ENCODE data around the gene STK26. TPM values are rescaled to one million over a fixed set of nuclear protein-coding genes. Genes with fewer than 3 reads are reported as not detected.
"Not testable (repeated sequence)": the region's sequence is repeated elsewhere in the genome, so short reads cannot be mapped to it uniquely, and the experiment has no call there.

The STK26 gene
- total RNA-seq, 4 donors from 2014 or later, result 11.6 to 15.9 (median 13.6) TPM

DNA sequence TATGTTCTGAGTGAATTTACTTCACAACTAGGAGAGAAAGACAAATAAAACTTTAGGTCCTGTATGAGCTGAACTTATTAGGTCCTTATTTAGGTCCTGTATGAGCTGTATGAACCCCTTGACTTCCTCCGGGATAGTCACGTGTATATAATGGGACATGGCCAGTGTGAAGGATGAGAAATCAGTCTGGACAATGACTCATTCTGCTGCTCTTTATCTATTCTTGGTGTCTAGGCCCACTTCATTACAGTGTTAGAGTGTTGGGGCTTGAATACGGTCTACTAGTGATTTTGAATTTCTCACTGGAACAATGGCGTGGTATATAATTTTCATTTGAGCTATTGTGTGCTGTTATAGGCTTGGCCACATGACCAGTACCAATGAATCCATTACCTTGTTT, 21.9 kb downstream of the STK26 start:
- TF ChIP-seq POLR2A (IDR thresholded peaks at IDR 0.05; ENCODE audit: low read depth), result no peak
- TF ChIP-seq POLR2AphosphoS5 (IDR thresholded peaks at IDR 0.05), result no peak
- TF ChIP-seq, protein P1, sequence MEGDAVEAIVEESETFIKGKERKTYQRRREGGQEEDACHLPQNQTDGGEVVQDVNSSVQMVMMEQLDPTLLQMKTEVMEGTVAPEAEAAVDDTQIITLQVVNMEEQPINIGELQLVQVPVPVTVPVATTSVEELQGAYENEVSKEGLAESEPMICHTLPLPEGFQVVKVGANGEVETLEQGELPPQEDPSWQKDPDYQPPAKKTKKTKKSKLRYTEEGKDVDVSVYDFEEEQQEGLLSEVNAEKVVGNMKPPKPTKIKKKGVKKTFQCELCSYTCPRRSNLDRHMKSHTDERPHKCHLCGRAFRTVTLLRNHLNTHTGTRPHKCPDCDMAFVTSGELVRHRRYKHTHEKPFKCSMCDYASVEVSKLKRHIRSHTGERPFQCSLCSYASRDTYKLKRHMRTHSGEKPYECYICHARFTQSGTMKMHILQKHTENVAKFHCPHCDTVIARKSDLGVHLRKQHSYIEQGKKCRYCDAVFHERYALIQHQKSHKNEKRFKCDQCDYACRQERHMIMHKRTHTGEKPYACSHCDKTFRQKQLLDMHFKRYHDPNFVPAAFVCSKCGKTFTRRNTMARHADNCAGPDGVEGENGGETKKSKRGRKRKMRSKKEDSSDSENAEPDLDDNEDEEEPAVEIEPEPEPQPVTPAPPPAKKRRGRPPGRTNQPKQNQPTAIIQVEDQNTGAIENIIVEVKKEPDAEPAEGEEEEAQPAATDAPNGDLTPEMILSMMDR (IDR thresholded peaks at IDR 0.05), result no peak
- TF ChIP-seq EP300 (IDR thresholded peaks at IDR 0.05), result no peak
- intact Hi-C loops (cut with DNase I), result no loop called here
- 80% methylated on average over 4 of the region's 4 CpGs for WGBS

DNA sequence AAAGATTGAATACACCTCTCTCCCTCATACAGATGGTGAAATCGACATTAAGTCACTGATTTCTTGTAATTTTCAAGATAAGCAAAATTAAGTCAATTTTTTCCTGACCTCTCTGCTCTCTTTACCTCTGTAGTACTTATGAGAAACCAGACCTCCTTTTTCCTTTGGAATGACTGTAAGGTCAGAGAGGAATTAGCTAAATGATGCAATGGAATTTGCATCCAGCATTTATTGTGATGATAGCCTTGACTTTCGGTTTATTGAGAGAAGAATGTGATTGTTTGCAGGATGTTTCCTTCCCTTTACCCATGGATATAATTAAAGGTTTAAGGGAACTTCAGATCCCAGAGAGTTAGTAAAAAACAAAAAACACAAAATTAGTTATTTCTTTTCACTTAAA, 22.4 kb downstream of the STK26 start:
- WGBS, result 73% methylated on average over 2 of the region's 2 CpGs
- Histone ChIP-seq H3K4me3 (no peak overlapping the region), H3K9me3 (no peaks in the 10 kb centered on the region), H3K27ac (replicated peaks in 1 of 4) (no peak overlapping the region), H3K4me1 (no peaks in the 10 kb centered on the region), H3K27me3 (no peaks in the 10 kb centered on the region), H3K36me3 (no peaks in the 10 kb centered on the region)
- TF ChIP-seq EP300 (IDR thresholded peaks at IDR 0.05), result no peak
- TF ChIP-seq POLR2AphosphoS5 (IDR thresholded peaks at IDR 0.05), result no peak
- TF ChIP-seq, protein P1 (IDR thresholded peaks at IDR 0.05), result no peak
- TF ChIP-seq POLR2A (IDR thresholded peaks at IDR 0.05; ENCODE audit: low read depth), result no peak
- DNase-seq (ENCODE audit: extremely low spot score), result no peak
- intact Hi-C loops (cut with DNase I), result no loop called here

More for the DNA sequence above, 21.9 kb downstream of the STK26 start:
- no peak overlapping the region for H3K4me3 ChIP-seq
- no peaks in the 10 kb centered on the region for H3K36me3 ChIP-seq
- H3K9me3 ChIP-seq, result no peaks in the 10 kb centered on the region
- H3K4me1 ChIP-seq, result no peaks in the 10 kb centered on the region
- H3K27me3 ChIP-seq, result no peaks in the 10 kb centered on the region
- no peak overlapping the region for H3K27ac ChIP-seq (replicated peaks in 1 of 4)
- DNase-seq (ENCODE audit: extremely low spot score), result no peak

DNA sequence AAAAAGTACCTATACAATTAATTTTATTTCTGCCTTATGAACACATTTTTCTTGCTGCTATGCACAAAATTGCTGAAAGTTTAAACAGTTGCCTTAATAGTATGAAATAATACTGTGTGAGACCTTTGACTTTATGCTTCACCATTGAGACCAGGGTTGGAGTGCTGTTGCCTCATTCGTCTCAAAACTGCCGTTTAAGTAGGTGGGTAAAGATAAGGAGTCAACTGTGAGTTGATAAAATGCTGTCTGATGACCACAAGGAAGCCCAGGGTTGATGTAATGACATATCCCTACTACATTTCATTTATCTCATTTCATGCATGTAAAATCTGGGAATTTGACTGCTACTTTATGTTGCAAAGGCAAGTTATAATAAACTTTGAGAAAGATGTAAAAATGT, 23.4 kb downstream of the STK26 start:
- TF ChIP-seq POLR2A (IDR thresholded peaks at IDR 0.05; ENCODE audit: low read depth) (no peak), EP300 (IDR thresholded peaks at IDR 0.05) (no peak), POLR2AphosphoS5 (IDR thresholded peaks at IDR 0.05) (no peak)
- TF ChIP-seq, protein P1 (IDR thresholded peaks at IDR 0.05), result no peak
- intact Hi-C loops (cut with DNase I), result no loop called here

DNA sequence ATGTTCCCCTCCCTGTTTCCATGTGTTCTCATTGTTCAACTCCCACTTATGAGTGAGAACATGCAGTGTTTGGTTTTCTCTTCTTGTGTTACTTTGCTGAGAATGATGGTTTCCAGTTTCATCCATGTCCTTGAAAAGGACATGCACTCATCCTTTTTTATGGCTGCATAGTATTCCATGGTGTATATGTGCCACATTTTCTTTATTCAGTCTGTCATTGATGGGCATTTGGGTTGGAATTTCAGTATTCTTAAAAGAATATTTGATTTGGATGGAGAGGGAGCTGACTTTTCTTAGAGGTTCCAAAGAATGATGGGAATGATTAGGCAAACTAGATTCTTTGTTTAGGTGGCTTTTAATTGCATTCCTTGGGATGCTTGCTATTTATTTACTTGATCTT, 28.7 kb downstream of the STK26 start:
- H3K4me3 ChIP-seq; intact Hi-C loops (cut with DNase I); H3K4me1 ChIP-seq; H3K9me3 ChIP-seq; DNase-seq (ENCODE audit: extremely low spot score); H3K27ac ChIP-seq (replicated peaks in 1 of 4); H3K27me3 ChIP-seq; H3K36me3 ChIP-seq: not testable (repeated sequence)

More for the DNA sequence above, 23.4 kb downstream of the STK26 start:
- WGBS, result 30% methylated on average over 2 of the region's 2 CpGs
- Histone ChIP-seq H3K27ac (replicated peaks in 1 of 4) (no peak overlapping the region), H3K4me1 (no peaks in the 10 kb centered on the region), H3K36me3 (no peaks in the 10 kb centered on the region), H3K4me3 (no peak overlapping the region), H3K9me3 (no peaks in the 10 kb centered on the region), H3K27me3 (no peaks in the 10 kb centered on the region)
- no peak for DNase-seq (ENCODE audit: extremely low spot score)

DNA sequence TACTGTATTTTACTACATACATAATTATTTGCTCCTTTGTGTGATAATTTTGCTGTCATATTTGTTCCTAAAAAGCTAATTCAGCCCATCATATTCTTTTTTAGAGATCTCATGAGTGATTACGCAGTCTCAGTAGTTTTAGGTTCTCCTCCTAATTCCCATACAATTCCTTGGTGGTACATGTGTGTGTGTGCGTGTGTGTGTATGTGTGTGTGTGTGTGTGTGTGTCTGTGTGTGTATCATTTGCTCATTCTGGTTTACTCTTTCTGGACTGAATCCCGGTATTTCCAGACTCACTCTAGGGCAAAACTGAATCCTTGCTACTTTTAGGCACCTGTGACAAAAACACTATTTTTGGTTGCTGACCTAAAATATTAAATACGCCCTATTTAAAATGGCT, 34.9 kb downstream of the STK26 start:
- no peaks in the 10 kb centered on the region for H3K9me3 ChIP-seq
- intact Hi-C loops (cut with DNase I), result no loop called here
- no peaks in the 10 kb centered on the region for H3K27me3 ChIP-seq
- WGBS, result 79% methylated on average over 4 of the region's 4 CpGs
- no peaks in the 10 kb centered on the region for H3K36me3 ChIP-seq
- no peak overlapping the region for H3K4me3 ChIP-seq
- H3K4me1 ChIP-seq, result no peaks in the 10 kb centered on the region
- DNase-seq (ENCODE audit: extremely low spot score), result no peak
- no peak overlapping the region for H3K27ac ChIP-seq (replicated peaks in 1 of 4)
- no peak for TF ChIP-seq POLR2AphosphoS5 (IDR thresholded peaks at IDR 0.05)
- no peak for TF ChIP-seq EP300 (IDR thresholded peaks at IDR 0.05)
- TF ChIP-seq, protein P1 (IDR thresholded peaks at IDR 0.05), result no peak
- no peak for TF ChIP-seq POLR2A (IDR thresholded peaks at IDR 0.05; ENCODE audit: low read depth)

Data from esophagus muscularis mucosa (tissue), 4 donors.